Esophagus (tissue), 2 donors: ENCODE measurements around the gene FAM110D. TPM values are rescaled to one million over a fixed set of nuclear protein-coding genes. Genes with fewer than 3 reads are reported as not detected.

Source experiments
- H3K27ac ChIP-seq, 2 donors: one replicate each; pipeline ENCODE4 v1.5.1; 2013; ENCODE audit warnings: low read depth in 2 of 2, mild to moderate bottlenecking in 2 of 2, inconsistent platforms in 1 of 2, low read length in 1 of 2, moderate library complexity in 1 of 2
- H3K27me3 ChIP-seq, 2 donors: one replicate each; pipeline ENCODE4 v1.6.1; 2013; ENCODE audit warnings: low read length in 2 of 2, control low read depth in 1 of 2, mild to moderate bottlenecking in 1 of 2; ENCODE audit not compliant: insufficient read depth in 2 of 2, control insufficient read depth in 1 of 2
- H3K36me3 ChIP-seq, 2 donors: one replicate each; pipeline ENCODE4 v1.6.1; 2013; ENCODE audit warnings: low read length in 1 of 2; ENCODE audit not compliant: control insufficient read depth in 2 of 2, insufficient read depth in 2 of 2
- H3K4me1 ChIP-seq, 2 donors: one replicate each; pipeline ENCODE4 v1.6.1; 2013; ENCODE audit warnings: low read length in 1 of 2; ENCODE audit not compliant: control insufficient read depth in 2 of 2, insufficient read depth in 2 of 2
- H3K4me3 ChIP-seq, 2 donors: one replicate each; pipeline ENCODE4 v1.5.1; 2013; ENCODE audit warnings: low read length in 2 of 2, mild to moderate bottlenecking in 2 of 2, low read depth in 1 of 2, moderate library complexity in 1 of 2
- H3K9me3 ChIP-seq, 2 donors: one replicate each; pipeline ENCODE4 v1.6.1; 2013; ENCODE audit warnings: mild to moderate bottlenecking in 2 of 2, low read depth in 1 of 2, low read length in 1 of 2, moderate library complexity in 1 of 2; ENCODE audit not compliant: control insufficient read depth in 2 of 2, insufficient read depth in 1 of 2
- WGBS, 2 donors: extraction: QIAGEN DNeasy Blood & Tissue Kit; methylation state at CpG; one replicate each; pipeline ENCODE4 v1.1.7; 2013; 5-methylcytosine and 5-hydroxymethylcytosine counted together
- polyA plus RNA-seq, 2 donors: library from polyadenylated mRNA; stranded (reverse); fragments of 200-250 nt; gene quantifications; one replicate each; pipeline ENCODE4 v1.2.3, GENCODE V29; 2013
- donor health status: healthy with polysubstance abuse.
- donor health status: Bipolar disorder and iron deficiency.

The FAM110D gene
- polyA plus RNA-seq, 2 donors, result 0.94 to 1.6 TPM

DNA sequence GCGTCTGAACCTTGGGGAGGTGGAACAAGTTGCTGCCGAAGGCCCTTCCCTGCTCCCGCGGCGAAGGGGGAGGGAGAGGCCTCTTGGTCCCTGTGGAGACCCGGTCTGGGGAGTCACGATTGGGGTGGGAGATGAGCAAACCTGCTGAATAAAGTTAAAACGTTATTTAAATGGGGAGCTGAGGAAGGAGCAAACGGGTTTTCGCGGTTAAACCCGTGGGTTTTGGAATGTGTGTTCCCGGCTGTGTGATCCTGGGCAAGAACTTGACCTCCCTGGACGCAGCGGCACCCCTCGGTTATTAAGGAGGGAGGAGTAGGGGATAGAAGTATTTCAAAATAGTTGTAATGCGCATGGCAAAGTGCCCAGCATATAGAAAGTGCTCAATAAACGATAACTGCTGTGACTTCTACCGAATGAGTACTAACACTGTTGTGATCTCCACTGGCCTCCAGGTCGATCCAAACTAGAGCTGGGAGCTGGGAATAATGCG, 3.4 kb downstream of the FAM110D start:
- peaks cover 0 to 20% of the 10 kb centered on the region in 2 donors for H3K4me1 ChIP-seq
- no peaks in the 10 kb centered on the region for H3K9me3 ChIP-seq
- H3K27ac ChIP-seq, result no peak overlapping the region
- no peaks in the 10 kb centered on the region for H3K36me3 ChIP-seq
- H3K27me3 ChIP-seq, result no peaks in the 10 kb centered on the region
- H3K4me3 ChIP-seq, result peak overlapping the region; percentile 43 to 47
- WGBS, 2 donors, result 28 to 30% methylated on average over 21 of the region's 21 CpGs

DNA sequence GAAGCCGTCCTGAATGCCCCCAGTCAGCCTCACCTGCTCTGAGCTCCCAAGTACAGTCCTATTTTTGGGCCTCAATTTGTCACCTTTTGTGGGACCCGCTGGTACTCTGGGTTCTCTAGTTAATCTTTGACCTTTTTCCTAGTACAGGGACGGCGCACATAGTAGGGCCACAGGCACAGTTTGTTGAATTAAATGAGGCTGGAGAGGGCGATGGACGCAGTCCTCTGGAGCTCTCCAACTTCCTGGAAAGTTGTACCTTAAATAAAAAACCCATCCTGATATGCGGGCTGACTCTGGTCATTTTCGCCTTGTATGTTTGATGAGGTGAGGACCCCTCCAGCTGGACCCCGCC, 4.8 kb downstream of the FAM110D start:
- H3K27ac ChIP-seq, result no peak overlapping the region
- H3K27me3 ChIP-seq, result no peaks in the 10 kb centered on the region
- H3K36me3 ChIP-seq, result no peaks in the 10 kb centered on the region
- peaks cover 0 to 16% of the 10 kb centered on the region in 2 donors for H3K4me1 ChIP-seq
- peak overlapping the region in 1 of 2 donors; percentile 29 for H3K4me3 ChIP-seq
- no peaks in the 10 kb centered on the region for H3K9me3 ChIP-seq
- 58 to 69% methylated on average over 9 of the region's 9 CpGs for WGBS, 2 donors

DNA sequence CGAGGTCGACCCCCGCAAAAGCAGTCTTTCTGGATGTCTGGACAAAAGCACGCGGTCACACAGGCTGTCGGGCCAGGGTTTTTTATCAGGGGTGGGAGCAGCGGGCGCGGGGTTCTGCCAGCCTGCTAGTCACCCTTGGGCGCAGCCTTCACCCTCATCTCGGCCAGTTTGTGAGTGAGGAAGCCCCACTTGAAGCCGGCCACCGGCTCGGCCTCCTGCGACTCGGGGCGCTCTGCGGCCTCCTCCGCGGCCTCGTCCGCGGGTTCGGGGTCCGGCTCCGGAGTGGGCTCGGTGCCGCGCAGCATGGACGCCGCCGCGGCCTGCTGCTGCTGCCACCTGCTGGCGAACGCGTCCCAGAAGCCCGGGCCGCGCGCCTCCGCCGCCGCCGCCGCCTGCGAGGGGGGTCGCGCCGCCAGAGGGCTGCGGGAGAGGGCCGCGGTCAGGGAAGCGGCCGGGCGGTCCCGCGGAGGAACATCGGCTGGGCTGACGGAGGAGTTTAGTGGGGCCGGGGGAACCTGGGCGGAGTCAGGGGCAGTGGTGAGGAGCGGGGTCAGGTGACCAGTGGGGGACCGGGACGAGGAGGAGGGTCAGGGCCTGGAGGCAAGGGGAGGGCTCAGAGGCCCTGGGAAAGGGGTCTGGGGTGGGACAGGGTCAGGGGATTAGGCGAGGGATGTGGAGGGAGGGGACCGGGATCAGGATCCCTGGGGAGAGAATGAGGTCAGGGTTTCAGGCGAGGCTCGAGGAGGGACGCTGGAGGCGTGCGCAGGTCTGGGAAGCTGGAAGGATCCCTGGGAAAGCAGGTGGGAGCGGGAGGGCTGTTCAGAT, 5.4 kb downstream of the FAM110D start:
- WGBS, 2 donors, result 10 to 11% methylated on average over 53 to 72 of the region's 72 CpGs
- no peaks in the 10 kb centered on the region for H3K36me3 ChIP-seq
- H3K27ac ChIP-seq, result no peak overlapping the region
- H3K27me3 ChIP-seq, result no peaks in the 10 kb centered on the region
- peaks cover 0 to 15% of the 10 kb centered on the region in 2 donors for H3K4me1 ChIP-seq
- no peaks in the 10 kb centered on the region for H3K9me3 ChIP-seq
- peak overlapping the region; percentile 29 to 44 for H3K4me3 ChIP-seq

DNA sequence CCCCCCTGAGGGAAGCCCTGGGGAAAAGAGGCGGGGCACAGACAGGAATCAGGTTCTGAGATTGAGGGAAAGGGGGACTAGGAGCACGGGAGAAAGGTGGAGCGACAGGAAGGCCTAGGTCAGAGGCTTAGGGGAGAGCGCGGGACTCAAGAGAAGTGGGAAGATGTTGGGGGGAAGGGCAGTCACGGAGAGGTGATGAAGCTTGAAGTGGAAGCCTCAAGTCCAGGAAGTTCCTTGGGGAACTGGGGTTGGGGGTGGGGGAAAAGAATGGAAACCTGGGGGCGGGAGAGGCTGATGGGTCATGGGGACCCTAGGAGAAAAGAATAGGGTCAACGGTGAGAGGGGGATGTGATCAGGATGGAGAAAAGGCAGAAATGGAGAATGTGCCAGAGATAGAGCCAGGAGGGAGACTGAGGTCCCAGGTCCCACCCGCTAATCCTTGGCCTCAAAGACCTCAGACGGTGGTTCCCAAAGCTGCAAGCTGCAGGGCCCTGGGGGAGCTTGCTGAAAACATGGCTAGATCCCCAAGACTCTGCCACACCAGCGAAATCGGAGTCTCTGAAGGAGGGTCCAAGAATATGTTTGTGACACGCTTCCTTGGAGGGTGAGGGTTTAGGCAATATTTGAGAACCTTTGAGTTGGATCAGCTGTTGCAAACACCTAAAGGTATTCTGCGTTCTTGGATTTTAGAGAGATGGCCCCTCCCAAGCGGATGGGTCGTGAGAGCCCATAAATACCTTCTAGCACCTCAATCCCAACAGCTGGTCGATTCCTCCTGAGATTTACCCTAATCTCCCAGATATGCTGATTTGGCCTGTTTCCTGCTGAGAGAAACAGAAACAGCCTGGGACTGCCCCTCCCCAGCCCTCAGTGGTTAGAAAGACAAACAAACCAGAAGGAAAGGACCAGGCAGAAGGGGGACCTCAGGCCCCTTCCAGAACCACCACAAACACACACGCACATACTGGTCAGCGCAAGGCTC, 6.3 kb downstream of the FAM110D start:
- Histone ChIP-seq H3K27me3 (no peaks in the 10 kb centered on the region), H3K27ac (no peak overlapping the region)

DNA sequence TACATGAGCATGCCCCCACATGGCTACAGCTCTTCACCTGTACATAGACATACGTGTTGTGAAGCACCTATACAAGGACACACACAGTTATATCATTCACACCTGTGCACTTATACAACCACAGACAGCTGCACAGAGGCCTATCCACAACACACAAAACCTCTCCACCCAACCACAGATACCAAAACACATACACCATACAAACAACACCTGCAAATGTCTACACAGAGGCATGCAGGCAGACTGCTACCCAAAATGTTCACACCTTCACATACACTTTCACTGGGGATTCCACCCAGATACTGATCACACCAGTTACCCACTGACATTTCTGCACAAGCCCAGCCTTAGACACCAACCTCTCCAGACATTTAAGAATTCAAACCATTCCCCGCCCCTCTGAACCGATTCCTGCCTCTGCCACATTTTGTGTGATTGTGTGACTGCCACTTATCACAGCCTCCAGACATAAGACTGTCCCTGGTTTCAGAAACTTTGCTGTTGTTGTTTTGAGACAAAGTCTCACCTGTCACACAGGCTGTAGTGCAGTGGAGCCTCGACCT, 7.9 kb downstream of the FAM110D start:
- no peaks in the 10 kb centered on the region for H3K9me3 ChIP-seq
- peaks cover 0 to 18% of the 10 kb centered on the region in 2 donors for H3K4me1 ChIP-seq
- H3K4me3 ChIP-seq, result no peak overlapping the region
- no peak overlapping the region for H3K27ac ChIP-seq
- H3K36me3 ChIP-seq, result peaks cover 0 to 3% of the 10 kb centered on the region in 2 donors
- no peaks in the 10 kb centered on the region for H3K27me3 ChIP-seq
- 72 to 74% methylated on average over 4 of the region's 4 CpGs for WGBS, 2 donors

More for the DNA sequence above, 6.3 kb downstream of the FAM110D start:
- WGBS, 2 donors, result 69 to 72% methylated on average over 19 of the region's 19 CpGs
- Histone ChIP-seq H3K36me3 (no peaks in the 10 kb centered on the region), H3K9me3 (no peaks in the 10 kb centered on the region), H3K4me3 (no peak overlapping the region), H3K4me1 (peaks cover 0 to 15% of the 10 kb centered on the region in 2 donors)

DNA sequence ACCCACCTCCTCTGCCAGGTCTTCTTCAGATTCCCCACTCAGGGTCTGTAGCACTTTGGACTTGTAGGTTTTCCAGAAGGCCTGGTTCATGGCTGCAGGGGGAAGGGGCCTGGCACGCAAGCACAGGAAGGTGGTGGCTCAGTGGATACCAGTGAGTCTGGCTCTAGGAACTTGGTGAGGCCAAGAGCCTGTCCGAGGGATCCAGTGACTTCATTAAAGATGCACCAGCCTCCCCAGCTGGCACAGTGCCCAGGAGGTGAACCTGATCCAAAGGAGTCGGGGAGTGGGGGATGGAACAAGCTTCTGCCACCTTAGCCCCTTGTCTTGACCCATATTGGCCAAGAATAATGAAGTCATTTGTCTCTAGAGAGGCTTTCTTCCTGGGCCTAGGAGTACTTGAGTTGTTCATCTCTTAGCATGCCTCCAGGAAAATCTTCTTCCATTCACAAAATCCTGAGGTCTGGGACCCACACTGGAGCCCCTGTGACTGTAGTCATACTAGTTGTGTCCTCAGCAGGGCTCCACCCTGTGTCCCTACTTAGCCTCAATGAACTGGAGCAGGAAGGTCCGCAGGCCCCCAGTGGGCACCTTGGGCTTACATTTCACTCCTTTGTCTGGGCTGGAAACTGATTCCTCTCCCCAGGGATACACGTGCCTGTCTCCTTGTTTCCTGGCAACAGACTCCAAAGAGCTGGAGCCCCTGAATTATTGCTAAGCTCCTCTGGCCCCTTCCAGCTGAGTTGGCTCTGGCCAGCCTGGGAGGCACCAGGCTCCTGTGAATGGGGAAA, 9.7 kb downstream of the FAM110D start, which contains the start of gene C1orf232:
Gene C1orf232, minus strand, starts transcription at position 554 of the 788 bp plus-strand sequence. Its CDS starts 464 bp downstream, at position 90.
- Histone ChIP-seq H3K36me3 (peaks cover 0 to 3% of the 10 kb centered on the region in 2 donors), H3K4me3 (peak within 1 kb of the TSS; percentile 80 to 94), H3K4me1 (peaks cover 0 to 12% of the 10 kb centered on the region in 2 donors), H3K27me3 (no peaks in the 10 kb centered on the region), H3K27ac (peak within 1 kb of the TSS; percentile 63 to 87), H3K9me3 (no peaks in the 10 kb centered on the region)
- WGBS, 2 donors, result 65% methylated on average over 5 of the region's 5 CpGs

DNA sequence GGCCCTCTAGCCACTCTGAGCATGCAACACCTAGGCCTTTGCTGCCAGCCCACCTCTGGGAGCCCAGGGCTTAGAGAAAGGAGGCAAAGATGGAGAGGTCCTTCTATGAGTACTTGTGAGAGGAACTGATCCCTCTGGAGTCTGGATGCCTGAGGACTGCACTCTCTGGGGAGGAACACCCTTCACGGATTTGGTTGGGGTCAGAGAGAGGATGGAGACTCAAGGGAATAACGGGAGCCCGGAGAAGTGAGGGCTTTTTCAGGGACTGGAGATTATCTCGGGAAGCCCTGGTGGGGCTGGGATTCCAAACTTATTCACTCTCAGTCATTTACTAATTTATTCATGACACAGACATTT, 10.3 kb downstream of the FAM110D start:
- no peak overlapping the region for H3K4me3 ChIP-seq
- WGBS, 2 donors, result 63 to 65% methylated on average over 4 of the region's 4 CpGs
- H3K27ac ChIP-seq, result peak overlapping the region in 1 of 2 donors; percentile 38

DNA sequence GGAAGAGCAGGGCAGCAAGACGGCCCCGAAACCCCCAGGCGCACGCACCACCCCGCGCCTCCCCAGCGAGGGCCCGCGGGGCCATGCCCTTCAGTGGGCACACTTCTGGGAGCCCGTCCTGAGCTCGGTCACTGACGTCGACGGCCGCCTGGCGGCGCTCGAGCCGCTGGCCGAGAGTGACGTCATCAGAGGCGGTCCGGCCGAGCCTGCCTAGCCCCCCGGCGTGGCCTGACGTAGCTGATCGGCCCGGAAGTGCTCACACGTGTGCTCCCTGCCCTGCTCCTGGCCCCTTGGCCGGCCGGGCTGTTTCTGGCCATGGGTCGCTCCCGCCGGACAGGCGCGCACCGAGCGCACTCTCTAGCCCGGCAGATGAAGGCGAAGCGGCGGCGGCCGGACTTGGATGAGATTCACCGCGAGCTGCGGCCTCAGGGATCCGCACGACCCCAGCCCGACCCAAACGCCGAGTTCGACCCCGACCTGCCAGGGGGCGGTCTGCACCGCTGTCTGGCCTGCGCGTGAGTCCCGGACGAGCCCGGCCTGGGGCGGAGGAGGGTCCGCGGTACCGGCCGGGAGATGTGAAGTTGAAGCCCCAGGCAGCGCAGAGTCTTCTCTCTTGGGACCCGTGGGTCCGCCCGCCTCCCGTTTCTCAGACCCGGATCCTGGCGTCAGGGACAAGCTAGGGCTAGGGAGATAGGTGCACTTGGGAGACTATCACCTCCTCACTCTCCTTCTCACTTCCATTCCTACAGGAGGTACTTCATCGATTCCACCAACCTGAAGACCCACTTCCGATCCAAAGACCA, 11.0 kb downstream of the FAM110D start, which contains the start of gene ZNF593:
Gene ZNF593, plus strand, starts transcription at position 240 of the 803 bp plus-strand sequence. Its CDS starts 76 bp downstream, at position 316.
- WGBS, 2 donors, result 1 to 2% methylated on average over 64 to 76 of the region's 76 CpGs
- Histone ChIP-seq H3K27ac (peak within 1 kb of the TSS; percentile 63 to 87), H3K9me3 (no peaks in the 10 kb centered on the region), H3K4me3 (peak within 1 kb of the TSS; percentile 80 to 94), H3K36me3 (peaks cover 0 to 3% of the 10 kb centered on the region in 2 donors), H3K4me1 (peaks cover 0 to 11% of the 10 kb centered on the region in 2 donors), H3K27me3 (no peaks in the 10 kb centered on the region)

More for the DNA sequence above, 10.3 kb downstream of the FAM110D start:
- Histone ChIP-seq H3K27me3 (no peaks in the 10 kb centered on the region), H3K36me3 (peaks cover 0 to 3% of the 10 kb centered on the region in 2 donors), H3K9me3 (no peaks in the 10 kb centered on the region), H3K4me1 (peaks cover 0 to 11% of the 10 kb centered on the region in 2 donors)
